Stimulated activated CD4-positive, alpha-beta T cell treated with anti-CD3 and anti-CD28 coated beads, TNF-alpha, amount 100 ng/mL, for 48 hours (primary cell): Measurements from ENCODE around the gene GPBAR1.

Experiments used
- DNase-seq, 3 donors: peaks; one replicate each; pipeline ENCODE4 v3.0.0-alpha.2; 2020; ENCODE audit warnings: low read depth in 3 of 3

GPBAR1 gene, protein sequence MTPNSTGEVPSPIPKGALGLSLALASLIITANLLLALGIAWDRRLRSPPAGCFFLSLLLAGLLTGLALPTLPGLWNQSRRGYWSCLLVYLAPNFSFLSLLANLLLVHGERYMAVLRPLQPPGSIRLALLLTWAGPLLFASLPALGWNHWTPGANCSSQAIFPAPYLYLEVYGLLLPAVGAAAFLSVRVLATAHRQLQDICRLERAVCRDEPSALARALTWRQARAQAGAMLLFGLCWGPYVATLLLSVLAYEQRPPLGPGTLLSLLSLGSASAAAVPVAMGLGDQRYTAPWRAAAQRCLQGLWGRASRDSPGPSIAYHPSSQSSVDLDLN

GRCh38 chr2:218260742-218261422 is at the start of gene GPBAR1:
TSS of gene GPBAR1 (plus strand) at chr2:218261015. CDS start at chr2:218262725, 1,710 bp downstream.
- DNase-seq: no peak

DNA sequence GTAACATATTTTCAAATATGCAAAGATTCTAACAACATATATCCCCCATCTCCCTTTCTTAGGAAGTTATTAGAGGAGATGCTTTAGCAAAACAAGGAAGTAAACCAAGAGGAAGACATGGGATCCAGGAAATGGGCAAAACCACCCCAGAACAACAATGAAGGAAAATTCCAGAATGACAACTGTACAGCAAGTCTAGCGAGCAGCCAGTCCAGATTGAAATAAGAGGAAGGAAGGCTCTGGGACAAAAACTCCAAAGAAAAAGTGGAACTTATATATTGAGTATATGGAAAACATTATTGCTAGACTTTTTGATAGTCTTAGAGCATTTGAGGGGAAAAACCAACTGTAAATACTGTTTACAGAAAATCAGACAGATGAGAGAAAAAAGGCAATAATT is 46.7 kb upstream of the GPBAR1 start:
- DNase-seq: no peak

DNA sequence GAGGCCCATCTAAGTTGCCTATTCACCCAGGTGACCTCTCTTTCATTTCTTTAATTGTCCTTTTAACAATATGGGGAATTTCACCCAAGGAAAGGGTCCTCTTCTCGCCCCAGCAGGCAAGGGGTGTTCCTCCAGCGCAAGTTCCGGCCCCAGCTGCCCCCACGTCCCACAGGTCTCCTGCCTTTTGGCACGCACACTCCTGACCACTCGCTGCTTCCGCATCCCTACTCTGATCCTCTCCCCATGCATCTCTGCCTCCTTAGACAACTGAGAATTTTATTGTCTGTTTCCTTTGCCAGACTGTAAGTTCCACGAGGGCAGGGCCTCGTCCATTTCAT is 44.5 kb upstream of the GPBAR1 start:
- no peak for DNase-seq

DNA sequence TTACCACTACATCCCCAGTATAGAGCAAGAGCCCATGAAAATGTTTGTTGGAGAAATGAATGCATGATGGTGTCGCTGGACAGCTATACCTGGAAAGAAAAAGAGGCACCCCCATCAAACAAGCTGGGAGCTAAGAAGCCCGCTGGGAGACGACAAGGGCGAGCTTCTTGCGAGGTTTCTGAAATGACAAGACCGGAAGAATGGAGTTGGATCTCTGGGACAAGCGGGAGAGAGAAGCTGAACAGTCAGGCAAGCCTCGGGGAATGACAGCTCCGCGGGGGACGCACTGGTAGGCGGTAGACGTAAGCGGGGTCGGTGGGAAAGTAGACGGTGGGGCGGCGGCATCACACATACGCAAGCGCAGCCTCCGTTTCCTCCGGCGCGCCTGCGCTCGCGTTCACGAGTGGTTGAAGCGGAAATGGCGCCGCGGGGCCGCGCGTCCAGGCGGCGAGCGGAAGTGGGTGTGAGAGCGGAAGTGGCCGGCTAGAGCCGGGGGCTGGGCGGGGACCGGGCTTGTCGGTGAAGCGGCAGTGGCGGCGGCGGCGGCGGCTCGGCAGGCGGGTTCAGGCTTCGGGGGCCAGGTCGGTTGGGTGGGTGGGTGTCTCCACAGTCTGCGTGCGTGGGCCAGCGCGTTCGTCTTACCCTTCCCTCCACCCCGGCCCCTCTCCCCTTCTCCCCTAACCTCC is 44.0 kb upstream of the GPBAR1 start, which contains the start of gene ARPC2:
TSS of gene ARPC2 (plus strand) at position 516 of the 686 bp plus-strand sequence. CDS start 282 bp downstream, outside the sequence.
- DNase-seq: peak; percentile 89 to 93 (median 91)

DNA sequence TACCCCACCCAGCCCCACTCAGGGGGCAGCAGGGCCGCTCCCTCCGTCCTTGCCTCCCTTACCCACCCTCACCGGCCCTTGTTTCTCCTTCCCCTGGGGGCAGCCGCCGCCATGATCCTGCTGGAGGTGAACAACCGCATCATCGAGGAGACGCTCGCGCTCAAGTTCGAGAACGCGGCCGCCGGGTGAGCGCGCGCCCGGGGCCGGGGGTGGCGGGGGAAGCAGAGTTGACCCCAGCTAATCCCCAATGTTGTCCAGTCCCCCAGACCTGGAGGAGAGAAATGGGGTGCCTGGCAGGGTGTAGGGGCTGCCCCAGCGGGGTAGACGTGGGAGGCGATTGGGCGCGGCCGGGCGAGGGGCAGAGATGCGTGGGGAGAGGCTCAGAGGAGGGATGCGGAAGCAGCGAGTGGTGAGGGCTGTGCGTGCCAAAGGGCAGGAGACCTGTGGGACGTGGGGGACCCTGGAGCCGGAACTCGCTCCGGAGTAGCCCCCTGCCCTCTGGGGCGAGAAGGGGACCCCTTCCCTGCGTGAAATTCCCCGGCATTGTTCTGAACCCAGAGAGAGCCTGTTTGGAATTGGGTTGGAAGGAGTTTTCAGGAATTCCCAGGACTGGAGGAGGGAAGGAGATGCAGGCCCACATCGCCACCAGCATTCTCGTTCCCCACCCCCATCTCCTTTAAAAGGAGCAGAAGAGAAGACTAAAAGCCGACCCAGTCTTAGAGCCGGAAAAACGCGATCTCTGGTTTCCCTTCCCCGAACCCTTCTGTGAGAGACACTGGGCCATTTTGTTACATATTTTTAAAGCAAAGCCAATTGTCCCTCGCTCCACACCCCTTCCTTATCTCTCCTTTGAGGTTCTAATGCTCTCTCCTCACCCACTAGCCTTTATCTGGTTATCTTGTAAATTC is 43.2 kb upstream of the GPBAR1 start:
- DNase-seq: peak; percentile 52 to 71 (median 58)

DNA sequence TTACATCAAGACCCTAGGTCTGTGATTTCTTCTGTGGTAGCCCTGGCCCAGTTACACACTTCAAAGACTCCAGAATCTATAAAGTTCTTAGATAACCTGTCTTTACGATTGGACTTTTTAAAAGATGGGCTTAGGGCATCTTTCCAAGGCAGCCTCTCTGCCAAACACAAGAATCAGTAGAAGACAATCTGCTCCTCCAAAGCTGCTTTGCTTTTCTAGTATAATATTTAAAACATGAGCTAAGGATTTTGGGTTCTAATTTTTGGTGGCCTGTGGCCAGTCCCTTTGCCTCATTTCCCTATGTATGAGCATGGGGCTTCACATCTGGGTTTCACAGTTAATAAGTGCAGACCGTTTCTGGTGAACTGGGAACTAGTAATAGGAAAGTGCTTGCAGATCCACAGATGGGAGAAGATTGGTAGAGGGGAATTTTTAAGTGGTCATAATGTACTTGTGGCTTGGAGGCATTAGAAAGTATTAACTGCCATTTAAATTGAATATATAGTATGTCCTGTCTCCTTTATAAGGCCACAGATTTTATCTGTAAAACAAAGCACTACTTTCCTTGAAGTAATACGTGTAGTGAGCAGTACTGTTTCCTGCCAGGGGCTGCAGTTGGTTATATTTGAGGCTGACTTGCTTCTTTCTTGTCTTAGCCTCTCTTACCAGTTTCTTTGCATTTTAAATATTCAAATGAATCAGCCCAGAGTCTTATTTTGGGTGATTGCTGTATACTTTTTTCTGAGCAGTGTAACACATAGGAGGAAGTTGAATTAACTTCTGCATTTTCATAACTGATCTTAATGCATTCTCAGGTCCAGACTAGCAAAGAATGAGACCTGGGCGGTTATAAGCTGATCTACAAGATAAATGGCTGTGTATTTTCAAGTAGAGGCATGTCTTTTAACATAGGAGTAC is 42.3 kb upstream of the GPBAR1 start:
- DNase-seq: no peak

DNA sequence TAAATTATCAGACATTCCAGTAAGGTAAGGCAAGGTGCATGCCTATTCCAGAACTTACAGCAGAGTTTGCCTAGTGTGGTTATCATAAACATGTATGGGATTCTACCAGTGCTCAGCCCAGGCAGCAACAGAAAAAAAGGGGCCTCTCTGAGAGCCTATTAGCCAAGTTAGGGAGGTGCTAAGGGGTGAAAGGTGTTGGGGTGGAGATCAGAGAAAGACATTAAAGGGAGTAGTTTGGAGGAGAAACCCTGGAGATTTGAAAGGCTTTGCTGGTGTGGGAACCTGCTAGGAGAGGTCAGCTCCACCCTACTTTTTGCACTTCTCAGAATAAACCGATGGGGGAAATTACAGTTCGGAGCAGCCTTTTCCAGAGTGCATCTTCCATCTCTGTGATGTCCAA is 40.9 kb upstream of the GPBAR1 start:
- no peak for DNase-seq

DNA sequence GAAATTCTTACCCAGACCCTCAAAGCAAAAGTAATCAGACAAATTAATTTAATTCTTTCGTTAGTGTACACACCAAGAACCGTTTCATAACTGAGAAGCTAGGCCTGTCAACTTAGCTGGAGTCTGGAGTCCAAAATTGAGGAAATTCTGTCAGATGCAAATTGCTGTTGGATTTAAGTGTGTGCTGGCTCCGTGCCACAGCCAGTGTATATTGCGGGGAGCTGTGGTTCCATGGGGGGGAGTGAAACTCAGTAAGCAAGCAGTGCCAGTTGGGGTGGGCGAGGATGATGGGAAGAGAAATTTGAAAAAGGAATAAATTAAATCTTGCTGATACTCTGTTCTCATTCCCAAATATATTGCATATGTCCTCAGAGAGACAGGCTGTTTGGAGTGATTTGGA is 39.8 kb upstream of the GPBAR1 start:
- no peak for DNase-seq

GRCh38 chr2:218223046-218223445 is 37.8 kb upstream of the GPBAR1 start:
- DNase-seq: no peak

GRCh38 chr2:218224186-218224585 is 36.6 kb upstream of the GPBAR1 start:
- no peak for DNase-seq

DNA sequence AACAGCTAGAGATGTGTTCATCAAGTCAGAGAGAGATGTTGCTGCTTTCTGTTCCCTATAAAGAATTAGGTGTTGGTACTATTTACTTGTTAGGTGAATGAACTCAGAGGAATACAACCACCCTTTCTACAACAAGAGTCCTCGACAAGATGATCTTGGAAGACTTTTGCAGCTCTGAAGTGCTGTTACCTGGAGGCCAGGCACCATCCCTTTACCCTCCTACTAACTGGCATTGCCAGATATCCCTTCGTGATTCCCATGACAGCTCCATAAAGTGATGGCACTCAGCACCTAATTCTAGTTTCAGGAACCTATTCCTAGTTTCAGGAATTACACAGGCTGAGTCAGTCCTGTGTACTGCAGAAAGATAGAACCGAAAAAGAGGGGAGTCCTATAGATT is 33.9 kb upstream of the GPBAR1 start:
- no peak for DNase-seq

GRCh38 chr2:218228366-218229090 is 32.3 kb upstream of the GPBAR1 start:
- no peak for DNase-seq

DNA sequence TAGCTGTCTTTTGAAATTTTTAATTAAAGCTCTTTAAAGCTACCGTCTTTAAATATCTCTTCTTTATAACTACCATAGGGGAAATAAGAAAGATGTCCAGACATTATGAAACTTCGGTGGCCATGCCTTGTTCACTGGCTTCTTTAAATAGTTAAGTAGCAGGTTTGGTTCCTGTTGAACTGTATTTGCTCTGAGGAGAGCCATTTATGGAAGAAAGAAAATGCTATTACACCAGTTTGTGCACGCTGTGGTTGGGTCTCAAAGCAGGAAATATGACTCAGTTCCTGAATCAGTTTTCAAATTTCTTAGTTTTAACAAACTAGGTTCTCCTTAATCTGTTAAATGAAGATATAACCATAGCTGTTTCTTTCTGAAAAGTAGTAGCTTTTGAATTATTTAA is 31.6 kb upstream of the GPBAR1 start:
- no peak for DNase-seq

DNA sequence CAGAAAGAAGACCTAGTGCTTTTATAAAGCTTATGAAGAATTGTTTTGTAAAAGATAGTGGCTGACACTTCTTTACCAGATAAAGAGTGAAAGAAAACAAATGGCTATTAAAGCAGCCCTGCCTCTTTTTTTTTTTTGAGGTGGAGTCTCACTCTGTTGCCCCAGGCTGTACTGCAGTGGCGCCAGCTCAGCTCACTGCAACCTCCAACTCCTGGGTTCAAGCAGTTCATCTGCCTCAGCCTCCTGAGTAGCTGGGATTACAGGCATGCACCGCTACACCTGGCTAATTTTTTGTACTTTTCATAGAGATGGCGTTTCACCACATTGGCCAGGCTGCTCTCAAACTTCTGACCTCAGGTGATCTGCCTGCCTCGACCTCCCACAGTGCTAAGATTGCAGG is 31.0 kb upstream of the GPBAR1 start:
- DNase-seq: no peak

- peak in 1 of 3 donors; percentile 29 for DNase-seq
These were observed 29.9 kb upstream of the GPBAR1 start for GRCh38 chr2:218230882-218231281.

DNA sequence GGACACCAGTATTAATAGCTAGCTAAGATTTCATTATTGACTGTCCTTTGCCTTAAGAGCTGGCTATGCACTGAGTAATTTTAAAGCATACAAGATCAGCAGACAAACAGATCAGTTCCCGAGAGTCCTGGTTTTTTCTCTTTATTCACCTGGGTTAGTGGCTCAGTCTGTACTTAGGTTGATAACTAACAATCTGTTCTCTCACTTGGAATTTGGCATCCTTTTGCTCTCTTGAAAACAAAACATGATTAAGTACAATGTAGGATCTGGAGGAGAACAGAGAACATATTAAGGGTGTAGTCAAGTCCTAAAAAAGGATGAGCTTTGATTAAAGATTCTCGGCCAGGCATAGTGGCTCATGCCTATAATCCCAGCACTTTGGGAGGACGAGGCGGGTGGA is 27.3 kb upstream of the GPBAR1 start:
- no peak for DNase-seq

DNA sequence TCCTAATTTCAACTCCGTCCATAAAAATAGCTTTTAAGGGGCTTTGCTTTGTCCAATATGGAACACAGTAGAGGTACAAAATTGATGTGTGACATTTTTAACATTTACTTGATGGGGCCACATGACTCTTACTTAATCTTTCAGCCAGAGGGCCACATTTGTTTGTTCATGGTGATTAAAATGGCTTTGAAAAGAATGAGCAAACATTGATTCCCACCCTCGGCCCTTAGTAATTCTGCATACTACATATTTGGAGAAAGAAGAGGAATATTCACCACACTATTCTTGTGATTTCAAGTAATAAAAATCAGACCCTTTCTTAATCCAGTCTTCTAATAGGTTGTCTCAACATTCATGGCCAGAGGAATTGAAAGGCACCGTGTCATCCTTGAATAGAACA is 26.3 kb upstream of the GPBAR1 start:
- no peak for DNase-seq

- no peak for DNase-seq
These were observed 25.8 kb upstream of the GPBAR1 start for GRCh38 chr2:218235017-218235416.

DNA sequence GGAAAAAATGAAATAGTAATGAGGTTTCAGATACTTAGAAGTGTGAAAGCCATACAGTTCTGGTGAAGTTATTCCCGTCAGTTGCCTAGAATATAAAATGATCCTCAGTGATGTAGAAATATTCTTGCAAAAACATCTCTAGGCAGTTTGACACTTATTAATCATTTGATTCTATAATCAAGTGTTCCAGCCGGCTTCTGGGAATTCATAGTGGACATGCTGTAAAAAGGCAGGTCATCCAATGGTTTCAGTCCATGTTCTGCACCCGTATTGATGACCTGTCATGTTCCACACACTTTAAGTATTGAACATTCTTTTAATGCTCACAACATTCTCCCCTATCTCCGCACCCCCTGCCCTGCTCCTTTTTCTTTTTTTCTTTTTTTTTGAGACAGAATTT is 24.0 kb upstream of the GPBAR1 start:
- no peak for DNase-seq

DNA sequence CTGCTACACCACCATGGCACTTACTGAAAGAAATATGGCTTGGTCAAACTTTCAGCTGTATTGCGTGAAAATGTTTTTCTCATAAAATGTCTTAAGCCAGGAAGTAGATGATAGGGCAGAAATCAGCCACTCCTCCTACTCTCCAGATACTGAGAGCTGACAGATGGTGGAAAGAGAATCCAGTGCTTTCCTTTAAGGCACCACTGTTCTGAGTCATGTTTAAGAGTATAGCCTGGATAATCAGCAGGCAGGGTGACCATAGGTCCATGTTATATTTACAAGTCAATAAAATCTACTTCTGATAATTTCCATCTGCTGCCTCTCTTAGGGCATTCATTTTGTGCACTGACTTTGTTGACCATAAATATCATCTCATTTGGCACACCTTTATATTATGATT is 21.9 kb upstream of the GPBAR1 start:
- no peak for DNase-seq
